Subcutaneous adipose tissue (tissue), 4 donors: ENCODE results near the gene NRXN2. TPM values are rescaled to one million over a fixed set of nuclear protein-coding genes. Genes with fewer than 3 reads are reported as not detected.

ENCODE experiments used
- CTCF ChIP-seq: fragments of 450-650 bp; IDR thresholded peaks from one replicate; pipeline ENCODE4 v1.5.1; 2016; ENCODE audit warnings: low read depth, mild to moderate bottlenecking, control low read depth, antibody characterized with exemption, moderate library complexity
- total RNA-seq, 4 donors: library from RNA; depleted of rRNA; stranded (reverse); fragments of >200 nt; gene quantifications; one replicate each; pipeline ENCODE4 v1.1.0, GENCODE V29; 2016

NRXN2 gene
- total RNA-seq, 4 donors from 2014 or later, result 0.16 to 7.0 (median 2.9) TPM

- TF ChIP-seq CTCF, result no peak
Observed at GRCh38 chr11:64647019-64647779, 75.8 kb downstream of the NRXN2 start.

- no peak for TF ChIP-seq CTCF
Observed at GRCh38 chr11:64644647-64645275, 78.2 kb downstream of the NRXN2 start.

- no peak for TF ChIP-seq CTCF
Observed at GRCh38 chr11:64643920-64644646, 78.9 kb downstream of the NRXN2 start.

GRCh38 chr11:64643256-64643881, 79.6 kb downstream of the NRXN2 start:
- TF ChIP-seq CTCF, result no peak

GRCh38 chr11:64642871-64643255, 80.1 kb downstream of the NRXN2 start:
- TF ChIP-seq CTCF, result no peak

GRCh38 chr11:64642418-64642735, 80.6 kb downstream of the NRXN2 start:
- TF ChIP-seq CTCF, result no peak
